Measurements from ENCODE around the gene ENOX1.

GRCh38 chr13:43551897-43552456, 234.8 kb downstream of the ENOX1 start:
- TF ChIP-seq POLR2A (IDR thresholded peaks at IDR 0.05) (no peak), CTCF (IDR thresholded peaks at IDR 0.05) (no peak)

Data from testis (tissue), 2 donors.